ENCODE data around the gene WDFY4. TPM values are rescaled to one million over a fixed set of nuclear protein-coding genes. Genes with fewer than 3 reads are reported as not detected.

Gene WDFY4
- polyA plus RNA-seq, 1 of the 3 experiments (the other 2 are of a cell fraction): not detected

- no peaks in the 10 kb centered on the region for H3K27me3 ChIP-seq (ENCODE audit: insufficient read depth)
- peak overlapping the region in 1 of 2 experiments; percentile 55; a peak in 1 of 4 replicates for H3K27ac ChIP-seq (ENCODE audit: low read depth in 2 of 2, low read length in 1 of 2)
- no peak overlapping the region for H3K4me3 ChIP-seq (ENCODE audit: low read depth in 2 of 2, low read length in 1 of 2)
- H3K9me3 ChIP-seq: no peaks in the 10 kb centered on the region
- ChIA-PET POLR2A (no interaction called here), CTCF (interaction anchor here (0.7 to 2.3 kb wide), 5 partner anchors 16 to 346 kb away, joined by 3 to 7 read pairs (median 5); no protein-coding TSS in a partner anchor)
- H3K79me2 ChIP-seq (ENCODE audit: insufficient read depth): no peaks in the 10 kb centered on the region
- no peak overlapping the region for H2AFZ ChIP-seq (ENCODE audit: low read depth)
- H3K4me1 ChIP-seq (ENCODE audit: control insufficient read depth in 1 of 2, insufficient read depth in 2 of 2, low read depth in 1 of 2, low read length in 1 of 2): peaks cover 0 to 20% of the 10 kb centered on the region in 2 experiments; a peak in 1 of 4 replicates
- TF ChIP-seq RXRA (IDR thresholded peaks at IDR 0.05; ENCODE audit: borderline replicate concordance, low read depth): no peak
- TF ChIP-seq ZBTB33 (IDR thresholded peaks at IDR 0.05; ENCODE audit: borderline replicate concordance, low read depth): no peak
- TF ChIP-seq TCF12 (IDR thresholded peaks at IDR 0.05): no peak
- no peak for TF ChIP-seq FOXM1 (IDR thresholded peaks at IDR 0.05; ENCODE audit: low read depth)
- no peak for TF ChIP-seq NRF1 (IDR thresholded peaks at IDR 0.05; ENCODE audit: low read depth, low read length)
- TF ChIP-seq USF2 (IDR thresholded peaks at IDR 0.05; ENCODE audit: borderline replicate concordance, low read depth, low read length): no peak
- TF ChIP-seq MEF2A (IDR thresholded peaks at IDR 0.05; ENCODE audit: borderline replicate concordance, low read depth): no peak
- no peak overlapping the region for H3K9ac ChIP-seq
- no peaks in the 10 kb centered on the region for H3K9me2 ChIP-seq
- H3K4me2 ChIP-seq: no peak overlapping the region
- no peaks in the 10 kb centered on the region for H3K36me3 ChIP-seq (replicated peaks in 1 of 2; ENCODE audit: control insufficient read depth in 1 of 2, insufficient read depth in 2 of 2, low read length in 1 of 2)
- peak; percentile 53 for DNase-seq
- WGBS (ENCODE audit: low lambda C conversion rate): 46% methylated on average over 13 of the region's 17 CpGs
- no peaks in the 10 kb centered on the region for H4K20me1 ChIP-seq (ENCODE audit: insufficient read depth)
- no peaks in the 10 kb centered on the region for H3F3A ChIP-seq (replicated peaks; ENCODE audit: insufficient read depth)
Observed at GRCh38 chr10:49001870-49002672, 317.4 kb downstream of the WDFY4 start.

- Histone ChIP-seq H3K9me3 (no peaks in the 10 kb centered on the region), H2AFZ (ENCODE audit: low read depth) (no peak overlapping the region), H3K27ac (ENCODE audit: low read depth in 2 of 2, low read length in 1 of 2) (no peak overlapping the region), H3K4me1 (ENCODE audit: control insufficient read depth in 1 of 2, insufficient read depth in 2 of 2, low read depth in 1 of 2, low read length in 1 of 2) (peaks cover 0 to 34% of the 10 kb centered on the region in 2 experiments; a peak in 1 of 4 replicates), H3K9ac (no peak overlapping the region), H3K9me2 (no peaks in the 10 kb centered on the region), H4K20me1 (ENCODE audit: insufficient read depth) (no peaks in the 10 kb centered on the region), H3F3A (replicated peaks; ENCODE audit: insufficient read depth) (no peaks in the 10 kb centered on the region), H3K4me3 (ENCODE audit: low read depth in 2 of 2, low read length in 1 of 2) (no peak overlapping the region), H3K27me3 (ENCODE audit: insufficient read depth) (no peaks in the 10 kb centered on the region), H3K4me2 (no peak overlapping the region), H3K79me2 (ENCODE audit: insufficient read depth) (no peaks in the 10 kb centered on the region), H3K36me3 (replicated peaks in 1 of 2; ENCODE audit: control insufficient read depth in 1 of 2, insufficient read depth in 2 of 2, low read length in 1 of 2) (no peaks in the 10 kb centered on the region)
- ChIA-PET POLR2A (no interaction called here), CTCF (no interaction called here)
- DNase-seq: no peak
- WGBS (ENCODE audit: low lambda C conversion rate): 45% methylated on average over 5 of the region's 5 CpGs
- TF ChIP-seq RFX5 (IDR thresholded peaks at IDR 0.05; ENCODE audit: low read length) (no peak), YY1 (IDR thresholded peaks at IDR 0.05; ENCODE audit: low read depth) (no peak), RXRA (IDR thresholded peaks at IDR 0.05; ENCODE audit: borderline replicate concordance, low read depth) (no peak), EP300 (IDR thresholded peaks at IDR 0.05; ENCODE audit: borderline replicate concordance in 1 of 2, low read depth in 1 of 2, low read length in 1 of 2) (no peak), RCOR1 (IDR thresholded peaks at IDR 0.05; ENCODE audit: low read length) (no peak), FOXM1 (IDR thresholded peaks at IDR 0.05; ENCODE audit: low read depth) (no peak), SIN3A (IDR thresholded peaks at IDR 0.05; ENCODE audit: borderline replicate concordance, low read depth, low read length) (no peak), CHD2 (IDR thresholded peaks at IDR 0.05; ENCODE audit: low read length, partially characterized antibody) (no peak), RAD21 (IDR thresholded peaks at IDR 0.05; ENCODE audit: low read length) (no peak), PBX3 (IDR thresholded peaks at IDR 0.05) (no peak), TAF1 (IDR thresholded peaks at IDR 0.05; ENCODE audit: borderline replicate concordance, low read depth, low read length) (no peak), JUND (IDR thresholded peaks at IDR 0.05) (no peak)
Observed at GRCh38 chr10:49005270-49005669, 320.6 kb downstream of the WDFY4 start.
